K562 (cell line): ENCODE results near the gene PGRMC2. TPM values are rescaled to one million over a fixed set of nuclear protein-coding genes. Genes with fewer than 3 reads are reported as not detected.

Experiments
- E2F1 ChIP-seq: sonication (generic); formaldehyde crosslinking; IDR thresholded peaks from 2 replicates; pipeline ENCODE4 v1.8.1; 2023; ENCODE audit warnings: mild to moderate bottlenecking, missing genetic modification reagents, moderate library complexity
- FOXJ2 ChIP-seq: fragments of 200-800 bp; sonication (Bioruptor generic); IDR thresholded peaks from 2 replicates; pipeline ENCODE4 v1.6.1; 2016; ENCODE audit warnings: missing genetic modification characterization, missing compliant biosample characterization
- GABPB2 ChIP-seq: fragments of 250-450 bp; sonication (Bioruptor Pico); conservative IDR thresholded peaks from 2 replicates; pipeline ENCODE4 v1.5.1; 2021; ENCODE audit warnings: mild to moderate bottlenecking
- HDAC6 ChIP-seq: IDR thresholded peaks from 2 replicates; pipeline ENCODE4 v1.6.1; 2012; ENCODE audit warnings: low read depth, mild to moderate bottlenecking, control low read depth, inconsistent platforms, low read length, moderate library complexity
- HOXB6 ChIP-seq: fragments of 250-450 bp; sonication (Bioruptor Pico); IDR thresholded peaks from 2 replicates; pipeline ENCODE4 v1.5.1; 2022; ENCODE audit warnings: mild to moderate bottlenecking, borderline replicate concordance
- KAT8 ChIP-seq: fragments of 450-650 bp; IDR thresholded peaks from 2 replicates; pipeline ENCODE4 v1.6.1; 2016; ENCODE audit warnings: low read depth, mild to moderate bottlenecking
- PTRF ChIP-seq: fragments of 450-650 bp; IDR thresholded peaks from 2 replicates; pipeline ENCODE4 v1.6.1; 2016; ENCODE audit warnings: mild to moderate bottlenecking, missing genetic modification characterization, missing compliant biosample characterization
- REST ChIP-seq, 2 experiments: fragments of 450-650 bp; formaldehyde crosslinking in 1 of 2; IDR thresholded peaks; 2 replicates each; pipeline versions ENCODE4 v1.4.0 to v1.6.1; 2014 to 2020; ENCODE audit warnings: mild to moderate bottlenecking in 2 of 2, borderline replicate concordance in 1 of 2, low read depth in 1 of 2
- RNF2 ChIP-seq: sonication (generic); IDR thresholded peaks from 2 replicates; pipeline ENCODE4 v1.6.1; 2016
- SNIP1 ChIP-seq: fragments of 450-650 bp; IDR thresholded peaks from 2 replicates; pipeline ENCODE4 v1.7.1; 2017; ENCODE audit warnings: low read depth, mild to moderate bottlenecking
- TARDBP ChIP-seq: fragments of 450-650 bp; IDR thresholded peaks from 2 replicates; pipeline ENCODE4 v1.6.1; 2016
- YBX1 ChIP-seq: fragments of 450-650 bp; IDR thresholded peaks from 2 replicates; pipeline ENCODE4 v1.7.1; 2016; ENCODE audit warnings: mild to moderate bottlenecking
- ZNF184 ChIP-seq: sonication (generic); formaldehyde crosslinking; IDR thresholded peaks from 2 replicates; pipeline ENCODE4 v1.5.0; 2020; ENCODE audit warnings: missing genetic modification reagents
- ZNF589 ChIP-seq: fragments of 200-800 bp; sonication (Bioruptor generic); IDR thresholded peaks from 2 replicates; pipeline ENCODE4 v1.6.1; 2016; ENCODE audit warnings: low read depth, missing genetic modification characterization, missing compliant biosample characterization
- ZNF644 ChIP-seq: fragments of 200-800 bp; sonication (Bioruptor generic); IDR thresholded peaks from 2 replicates; pipeline ENCODE4 v1.6.1; 2016; ENCODE audit warnings: low read depth, missing genetic modification characterization, missing compliant biosample characterization
- polyA plus RNA-seq, 8 experiments: library from polyadenylated mRNA; depleted of rRNA in 4 of 8; stranded (reverse) in 5 of 8; unstranded in 3 of 8; fragments of >200 nt; fragmentation: Nextera tagmentation in 2 of 8; fragmentation: Illumina TruSeq in 1 of 8; extraction: Ambion mirVana in 2 of 8; extraction: Trizol in 1 of 8; gene quantifications; 2 replicates each; pipeline versions ENCODE4 v1.2.1 to v1.2.3, GENCODE V29; 2011 to 2014; ENCODE audit warnings: inconsistent platforms in 1 of 8, missing spikeins in 1 of 8
- total RNA-seq, 7 experiments: library from RNA; depleted of rRNA in 6 of 7; stranded (reverse); fragments of >200 nt in 6 of 7; fragmentation: Illumina TruSeq in 2 of 7; extraction: Trizol in 2 of 7; gene quantifications; 2 replicates each; pipeline versions ENCODE4 v1.2.1 to v1.2.3, GENCODE V29; 2011 to 2021; ENCODE audit warnings: low replicate concordance in 1 of 7

Gene PGRMC2
- total and polyA plus RNA-seq, 9 of the 15 experiments (the other 6 are each of a cell fraction or from before 2014, with no cell fraction given) = 12.4 to 81.3 (median 22.7) TPM

DNA sequence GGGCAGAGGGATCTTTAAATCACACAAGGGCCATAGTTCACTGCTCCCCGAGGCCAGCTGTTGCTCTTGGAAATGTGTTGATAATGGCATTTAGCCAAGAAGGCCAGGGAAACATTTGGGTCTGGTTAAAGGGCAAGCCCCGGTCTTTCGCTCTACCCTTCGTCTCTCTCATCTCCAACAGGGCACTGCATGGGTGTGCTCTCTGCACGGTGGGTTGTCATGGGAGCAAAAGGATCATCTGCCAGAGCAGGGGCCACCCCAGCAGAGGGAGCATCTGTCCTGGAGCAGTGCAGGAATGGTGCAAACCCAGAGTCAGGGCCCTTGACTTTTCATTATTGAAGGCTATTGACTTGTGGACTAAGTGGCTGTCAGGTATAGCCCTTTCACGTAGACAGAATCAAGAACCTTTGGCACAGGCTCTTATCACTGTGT is 22.7 kb upstream of the PGRMC2 start (continued):
- TF ChIP-seq REST (IDR thresholded peaks at IDR 0.05; ENCODE audit: borderline replicate concordance) = peak; percentile 36; the same call in 1 of the 2 replicates
- TF ChIP-seq REST (CRISPR knock-in tag; IDR thresholded peaks at IDR 0.05; ENCODE audit: low read depth) = no peak
- TF ChIP-seq HDAC6 = no peak
- no peak for TF ChIP-seq ZNF644
- TF ChIP-seq ZNF589 (CRISPR knock-in tag) = no peak
- no peak for TF ChIP-seq YBX1
- TF ChIP-seq SNIP1 = no peak
- no peak for TF ChIP-seq FOXJ2
- no peak for TF ChIP-seq KAT8
- no peak for TF ChIP-seq ZNF184 (CRISPR knock-in tag)
- TF ChIP-seq E2F1 = no peak
- no peak for TF ChIP-seq GABPB2 (CRISPR knock-in tag)
- no peak for TF ChIP-seq PTRF (tag)
- no peak for TF ChIP-seq TARDBP
- TF ChIP-seq HOXB6 (CRISPR knock-in tag) = no peak
- TF ChIP-seq RNF2 = no peak
- TF ChIP-seq, all 486 proteins: peak for 6
